WERI-Rb-1 (cell line): ENCODE measurements around the gene NOL4L.
"Not testable (repeated sequence)": the region's sequence is repeated elsewhere in the genome, so short reads cannot be mapped to it uniquely, and the experiment has no call there.

ENCODE experiments used
- DNase-seq: peaks from one replicate; pipeline ENCODE4 v3.0.0-alpha.2; 2020
- H3K27ac ChIP-seq: fragments of 250-450 bp; sonication (Bioruptor Pico); 2 replicates; pipeline ENCODE4 v1.5.1; 2020; ENCODE audit warnings: mild to moderate bottlenecking, moderate library complexity
- H3K27me3 ChIP-seq: fragments of 250-450 bp; sonication (Bioruptor Pico); 2 replicates; pipeline ENCODE4 v1.5.1; 2021; ENCODE audit warnings: mild to moderate bottlenecking, low read depth, moderate library complexity; ENCODE audit not compliant: insufficient read depth, severe bottlenecking
- H3K36me3 ChIP-seq: fragments of 250-450 bp; sonication (Bioruptor Pico); 2 replicates; pipeline ENCODE4 v1.5.1; 2020; ENCODE audit warnings: mild to moderate bottlenecking, moderate library complexity
- H3K4me3 ChIP-seq: 2 replicates; pipeline ENCODE4 v1.5.1; 2011; ENCODE audit warnings: low read depth, mild to moderate bottlenecking, control low read depth, low read length
- H3K9me3 ChIP-seq: fragments of 250-450 bp; sonication (Bioruptor Pico); 2 replicates; pipeline ENCODE4 v1.5.1; 2021; ENCODE audit warnings: mild to moderate bottlenecking, moderate library complexity; ENCODE audit not compliant: severe bottlenecking
- CTCF ChIP-seq: IDR thresholded peaks from 2 replicates; pipeline ENCODE4 v1.5.1; 2011; ENCODE audit warnings: low read depth, mild to moderate bottlenecking, control low read depth, inconsistent platforms, low read length

NOL4L gene

GRCh38 chr20:32416206-32416605 is 168.9 kb downstream of the NOL4L start:
- Histone ChIP-seq H3K9me3 (no peaks in the 10 kb centered on the region), H3K27ac (no peak overlapping the region), H3K4me3 (no peak overlapping the region), H3K27me3 (no peaks in the 10 kb centered on the region), H3K36me3 (peaks cover 7% of the 10 kb centered on the region)
- TF ChIP-seq CTCF = no peak
- DNase-seq = no peak

GRCh38 chr20:32415494-32415893 is 169.6 kb downstream of the NOL4L start:
- Histone ChIP-seq H3K4me3 (no peak overlapping the region), H3K27ac (no peak overlapping the region), H3K27me3 (no peaks in the 10 kb centered on the region), H3K9me3 (no peaks in the 10 kb centered on the region), H3K36me3 (peaks cover 8% of the 10 kb centered on the region)
- no peak for DNase-seq
- TF ChIP-seq CTCF = no peak

GRCh38 chr20:32411955-32412706 is 173.0 kb downstream of the NOL4L start:
- no peak for DNase-seq
- Histone ChIP-seq H3K4me3 (no peak overlapping the region), H3K27ac (no peak overlapping the region), H3K36me3 (peaks cover 13% of the 10 kb centered on the region; the same call in 1 of the 2 replicates), H3K27me3 (no peaks in the 10 kb centered on the region), H3K9me3 (no peaks in the 10 kb centered on the region)
- no peak for TF ChIP-seq CTCF

- not testable (repeated sequence) for H3K36me3 ChIP-seq, H3K27ac ChIP-seq, H3K4me3 ChIP-seq, DNase-seq, H3K27me3 ChIP-seq, H3K9me3 ChIP-seq
Observed at GRCh38 chr20:32407131-32407750, 177.9 kb downstream of the NOL4L start.

GRCh38 chr20:32406701-32407100 is 178.4 kb downstream of the NOL4L start:
- H3K9me3 ChIP-seq = no peaks in the 10 kb centered on the region
- no peak overlapping the region for H3K27ac ChIP-seq
- DNase-seq = no peak
- no peak for TF ChIP-seq CTCF
- no peaks in the 10 kb centered on the region for H3K27me3 ChIP-seq
- no peak overlapping the region for H3K4me3 ChIP-seq
- peaks cover 15% of the 10 kb centered on the region for H3K36me3 ChIP-seq

GRCh38 chr20:32404017-32404416 is 181.1 kb downstream of the NOL4L start:
- DNase-seq = no peak
- no peak overlapping the region for H3K27ac ChIP-seq
- no peak for TF ChIP-seq CTCF
- H3K36me3 ChIP-seq = peaks cover 8% of the 10 kb centered on the region
- H3K9me3 ChIP-seq = no peaks in the 10 kb centered on the region
- H3K27me3 ChIP-seq = no peaks in the 10 kb centered on the region
- no peak overlapping the region for H3K4me3 ChIP-seq
